GM12892 (cell line): ENCODE results near the gene CD99.

Experiments used
- POLR2A ChIP-seq: IDR thresholded peaks from 2 replicates; pipeline ENCODE4 v1.6.1; 2011; ENCODE audit warnings: low read depth, low read length, control low read depth
- POLR2AphosphoS5 ChIP-seq: IDR thresholded peaks from 2 replicates; pipeline ENCODE4 v1.6.1; 2011; ENCODE audit warnings: low read depth, low read length, control low read depth
- TAF1 ChIP-seq: IDR thresholded peaks from 2 replicates; pipeline ENCODE4 v1.6.1; 2011; ENCODE audit warnings: low read depth, mild to moderate bottlenecking, control low read depth, low read length, borderline replicate concordance

DNA sequence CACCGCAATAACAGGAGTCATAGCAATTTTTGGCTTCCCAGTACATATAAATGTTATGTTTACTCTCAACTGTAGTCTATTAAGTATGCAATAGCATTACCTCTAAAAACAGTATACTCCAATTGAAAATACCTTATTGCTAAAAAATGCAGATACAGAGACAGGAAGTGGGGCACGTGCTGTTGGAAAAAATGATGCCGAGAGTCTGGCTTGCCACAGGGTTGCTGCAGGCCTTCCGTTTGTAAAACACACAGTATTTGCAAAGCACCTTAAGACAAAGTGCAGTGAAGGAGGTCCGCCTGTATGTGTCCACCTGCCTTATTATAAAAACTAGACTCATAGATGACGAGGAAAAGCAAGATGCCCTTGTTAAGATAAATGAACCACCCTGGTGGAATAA, 23.5 kb downstream of the CD99 start:
- no peak for TF ChIP-seq TAF1
- TF ChIP-seq POLR2A: no peak
- no peak for TF ChIP-seq POLR2AphosphoS5
